HPDE6-E6E7 (cell line): ENCODE results near the gene CDK6.
"Not testable (repeated sequence)": the region's sequence is repeated elsewhere in the genome, so short reads cannot be mapped to it uniquely, and the experiment has no call there.

Experiments used
- DNase-seq: peaks from one replicate; pipeline ENCODE4 v3.0.0; 2011; ENCODE audit warnings: missing footprints; ENCODE audit errors: extremely low spot score

CDK6 gene

GRCh38 chr7:92624298-92624996 is 211.9 kb downstream of the CDK6 start:
- DNase-seq: no peak

- no peak for DNase-seq
These were observed 212.8 kb downstream of the CDK6 start for GRCh38 chr7:92623544-92623943.

- DNase-seq: no peak
These were observed 213.7 kb downstream of the CDK6 start for GRCh38 chr7:92622685-92623084.

GRCh38 chr7:92622030-92622429 is 214.3 kb downstream of the CDK6 start:
- DNase-seq: no peak

- DNase-seq: no peak
These were observed 214.8 kb downstream of the CDK6 start for GRCh38 chr7:92621561-92622023.

GRCh38 chr7:92621026-92621540 is 215.3 kb downstream of the CDK6 start:
- peak; percentile 63 for DNase-seq

- no peak for DNase-seq
These were observed 220.5 kb downstream of the CDK6 start for GRCh38 chr7:92615861-92616260.

- DNase-seq: no peak
These were observed 221.7 kb downstream of the CDK6 start for GRCh38 chr7:92614660-92615174.

- DNase-seq: no peak
These were observed 222.7 kb downstream of the CDK6 start for GRCh38 chr7:92613720-92614119.

- DNase-seq: no peak
These were observed 223.2 kb downstream of the CDK6 start for GRCh38 chr7:92613214-92613613.

GRCh38 chr7:92612501-92612900 is 223.9 kb downstream of the CDK6 start:
- DNase-seq: no peak

- DNase-seq: no peak
These were observed 224.6 kb downstream of the CDK6 start for GRCh38 chr7:92611735-92612134.

GRCh38 chr7:92609921-92610518 is 226.4 kb downstream of the CDK6 start:
- no peak for DNase-seq

GRCh38 chr7:92608380-92609322 is 227.7 kb downstream of the CDK6 start:
- DNase-seq: no peak

GRCh38 chr7:92606985-92607384 is 229.4 kb downstream of the CDK6 start:
- DNase-seq: no peak

GRCh38 chr7:92604517-92604916 is 231.9 kb downstream of the CDK6 start:
- not testable (repeated sequence) for DNase-seq

- DNase-seq: no peak
These were observed 233.3 kb downstream of the CDK6 start for GRCh38 chr7:92603089-92603445.

GRCh38 chr7:92602352-92603088 is 233.9 kb downstream of the CDK6 start:
- no peak for DNase-seq

- DNase-seq: no peak
These were observed 237.9 kb downstream of the CDK6 start for GRCh38 chr7:92598310-92598981.

GRCh38 chr7:92595281-92595680 is 241.1 kb downstream of the CDK6 start:
- DNase-seq: no peak

GRCh38 chr7:92594746-92595145 is 241.6 kb downstream of the CDK6 start:
- no peak for DNase-seq
